Neuronal stem cell (in vitro differentiated cells): ENCODE data around the gene GLUD1.

Experiments
- DNase-seq: peaks from one replicate; pipeline ENCODE4 v3.0.0-alpha.2; 2013; ENCODE audit warnings: low spot score
- H2AFZ ChIP-seq: one replicate; pipeline ENCODE4 v1.6.1; 2013; ENCODE audit warnings: mild to moderate bottlenecking, low read length, inconsistent platforms
- H2AK5ac ChIP-seq: 2 replicates; pipeline ENCODE4 v1.6.1; 2013; ENCODE audit warnings: low read depth, mild to moderate bottlenecking, inconsistent platforms, low read length, moderate library complexity, mixed read lengths
- H2BK120ac ChIP-seq: 2 replicates; pipeline ENCODE4 v1.6.1; 2013; ENCODE audit warnings: low read depth, mild to moderate bottlenecking, inconsistent platforms, low read length, moderate library complexity, mixed read lengths
- H2BK12ac ChIP-seq: one replicate; pipeline ENCODE4 v1.6.1; 2013; ENCODE audit warnings: low read length, inconsistent platforms
- H2BK15ac ChIP-seq: 2 replicates; pipeline ENCODE4 v1.6.1; 2013; ENCODE audit warnings: mild to moderate bottlenecking, low read length, inconsistent platforms, mixed read lengths
- H2BK5ac ChIP-seq: one replicate; pipeline ENCODE4 v1.6.1; 2013; ENCODE audit warnings: inconsistent platforms, mild to moderate bottlenecking, low read length, moderate library complexity
- H3K14ac ChIP-seq: one replicate; pipeline ENCODE4 v1.6.1; 2013; ENCODE audit warnings: low read length, inconsistent platforms
- H3K18ac ChIP-seq: 2 replicates; pipeline ENCODE4 v1.6.1; 2013; ENCODE audit warnings: low read length, inconsistent platforms
- H3K23ac ChIP-seq: 2 replicates; pipeline ENCODE4 v1.6.1; 2013; ENCODE audit warnings: low read depth, mild to moderate bottlenecking, mixed read lengths, low read length, inconsistent platforms; ENCODE audit not compliant: poor library complexity
- H3K27ac ChIP-seq: replicated peaks from 3 replicates; pipeline ENCODE4 v1.5.1; 2013; ENCODE audit warnings: low read length, inconsistent platforms
- H3K27me3 ChIP-seq, 3 experiments: 2 replicates each; pipeline ENCODE4 v1.6.1; 2013; ENCODE audit warnings: low read length in 3 of 3, mild to moderate bottlenecking in 2 of 3, inconsistent platforms in 1 of 3, low read depth in 1 of 3, mixed read lengths in 1 of 3, moderate library complexity in 1 of 3; ENCODE audit not compliant: control insufficient read depth in 3 of 3, insufficient read depth in 3 of 3
- H3K36me3 ChIP-seq, 2 donors: replicated peaks in 1 of 2; 2 replicates each; pipeline ENCODE4 v1.6.1; 2013; ENCODE audit warnings: low read length in 2 of 2; ENCODE audit not compliant: control insufficient read depth in 2 of 2, insufficient read depth in 2 of 2
- H3K4ac ChIP-seq: 2 replicates; pipeline ENCODE4 v1.6.1; 2013; ENCODE audit warnings: inconsistent platforms, mild to moderate bottlenecking, low read length, moderate library complexity
- H3K4me1 ChIP-seq, 2 donors: 1 replicate in 1 of 2; 2 replicates in 1 of 2; pipeline ENCODE4 v1.6.1; 2013; ENCODE audit warnings: low read length in 2 of 2, low read depth in 1 of 2; ENCODE audit not compliant: control insufficient read depth in 2 of 2, insufficient read depth in 1 of 2
- H3K4me2 ChIP-seq: one replicate; pipeline ENCODE4 v1.6.1; 2013; ENCODE audit warnings: mild to moderate bottlenecking, low read length, inconsistent platforms; ENCODE audit not compliant: insufficient read depth, poor library complexity, severe bottlenecking
- H3K4me3 ChIP-seq, 2 donors: 2 replicates each; pipeline ENCODE4 v1.5.1; 2013; ENCODE audit warnings: low read length in 2 of 2, mild to moderate bottlenecking in 2 of 2, inconsistent platforms in 1 of 2, moderate library complexity in 1 of 2
- H3K79me1 ChIP-seq: one replicate; pipeline ENCODE4 v1.6.1; 2013; ENCODE audit warnings: low read depth, mild to moderate bottlenecking, inconsistent platforms, low read length, moderate library complexity
- H3K9ac ChIP-seq: one replicate; pipeline ENCODE4 v1.6.1; 2013; ENCODE audit warnings: mild to moderate bottlenecking, low read depth, low read length, inconsistent platforms; ENCODE audit not compliant: poor library complexity
- H3K9me3 ChIP-seq, 2 donors: replicated peaks in 1 of 2; 2 replicates each; pipeline versions ENCODE3 to v1.6.1; 2013; ENCODE audit warnings: low read length in 2 of 2, mild to moderate bottlenecking in 2 of 2, inconsistent platforms in 1 of 2, low read depth in 1 of 2, mixed read lengths in 1 of 2, moderate library complexity in 1 of 2; ENCODE audit not compliant: control insufficient read depth in 2 of 2, insufficient read depth in 1 of 2
- H4K8ac ChIP-seq: one replicate; pipeline ENCODE4 v1.6.1; 2013; ENCODE audit warnings: low read depth, mild to moderate bottlenecking, inconsistent platforms, low read length, moderate library complexity
- H4K91ac ChIP-seq: one replicate; pipeline ENCODE4 v1.6.1; 2013; ENCODE audit warnings: low read length, low read depth, mild to moderate bottlenecking, inconsistent platforms; ENCODE audit not compliant: poor library complexity
- WGBS, 2 donors: extraction: QIAGEN DNeasy Blood & Tissue Kit; methylation state at CpG; one replicate each; pipeline ENCODE4 v1.1.7; 2013; ENCODE audit warnings: missing lambda C conversion rate in 2 of 2, mixed read lengths in 1 of 2; ENCODE audit not compliant: insufficient read length in 2 of 2, insufficient replicate concordance in 1 of 2; ENCODE audit errors: extremely low coverage in 2 of 2; 5-methylcytosine and 5-hydroxymethylcytosine counted together

Gene GLUD1

GRCh38 chr10:87093632-87094372 is 841 bp downstream of the GLUD1 start:
- WGBS, 2 donors, result no CpG with 5 or more reads among the region's 39 CpGs
- Histone ChIP-seq H2BK15ac (no peak overlapping the region), H3K27me3 (no peaks in the 10 kb centered on the region), H2BK12ac (no peak overlapping the region), H2AK5ac (no peak overlapping the region), H3K23ac (no peak overlapping the region), H3K27ac (peak overlapping the region; percentile 89), H3K36me3 (peaks cover 0 to 43% of the 10 kb centered on the region in 2 donors), H3K9me3 (peaks cover 0 to 8% of the 10 kb centered on the region in 2 donors), H3K4me1 (peaks cover 0 to 20% of the 10 kb centered on the region in 2 donors), H2BK120ac (no peak overlapping the region), H3K9ac (peak overlapping the region; percentile 94), H3K14ac (no peak overlapping the region), H3K4ac (no peak overlapping the region), H3K18ac (peak overlapping the region; percentile 96), H2BK5ac (peak overlapping the region; percentile 90), H4K8ac (no peak overlapping the region), H3K79me1 (no peaks in the 10 kb centered on the region), H4K91ac (no peak overlapping the region), H3K4me3 (peak overlapping the region; percentile 76 to 98), H3K4me2 (peak overlapping the region; percentile 60), H2AFZ (peak overlapping the region; percentile 96)
- no peak for DNase-seq

- Histone ChIP-seq H3K23ac (no peak overlapping the region), H3K36me3 (peaks cover 0 to 44% of the 10 kb centered on the region in 2 donors), H3K79me1 (no peaks in the 10 kb centered on the region), H3K4me2 (peak overlapping the region; percentile 60), H4K91ac (no peak overlapping the region), H2BK12ac (no peak overlapping the region), H3K27ac (no peak overlapping the region), H3K27me3 (no peaks in the 10 kb centered on the region), H4K8ac (no peak overlapping the region), H2AFZ (peak overlapping the region; percentile 43), H2BK15ac (no peak overlapping the region), H2AK5ac (no peak overlapping the region), H3K9me3 (peaks cover 0 to 8% of the 10 kb centered on the region in 2 donors), H2BK5ac (no peak overlapping the region), H3K4me1 (peaks cover 0 to 20% of the 10 kb centered on the region in 2 donors), H3K9ac (no peak overlapping the region), H3K14ac (no peak overlapping the region), H3K4me3 (peak overlapping the region; percentile 76 to 78), H2BK120ac (no peak overlapping the region), H3K4ac (no peak overlapping the region), H3K18ac (no peak overlapping the region)
- WGBS, 2 donors, result no CpG with 5 or more reads among the region's 9 CpGs
- DNase-seq, result no peak
Observed at GRCh38 chr10:87092861-87093631, 1.6 kb downstream of the GLUD1 start.

- no peaks in the 10 kb centered on the region for H3K27me3 ChIP-seq
- H3K4me1 ChIP-seq, result peaks cover 2 to 20% of the 10 kb centered on the region in 2 donors
- H3K36me3 ChIP-seq, result peaks cover 0 to 45% of the 10 kb centered on the region in 2 donors
- H2AK5ac ChIP-seq, result no peak overlapping the region
- H3K18ac ChIP-seq, result no peak overlapping the region
- peak overlapping the region; percentile 58 for H3K4me2 ChIP-seq
- no peak overlapping the region for H3K4ac ChIP-seq
- no peak overlapping the region for H3K23ac ChIP-seq
- no peak overlapping the region for H4K91ac ChIP-seq
- no CpG with 5 or more reads among the region's 7 CpGs for WGBS, 2 donors
- H3K79me1 ChIP-seq, result no peaks in the 10 kb centered on the region
- H2AFZ ChIP-seq, result peak overlapping the region; percentile 43
- no peak overlapping the region for H2BK5ac ChIP-seq
- no peak overlapping the region for H3K14ac ChIP-seq
- H3K4me3 ChIP-seq, result peak overlapping the region; percentile 76 to 78
- H2BK120ac ChIP-seq, result no peak overlapping the region
- no peak overlapping the region for H4K8ac ChIP-seq
- no peak overlapping the region for H3K9ac ChIP-seq
- no peak overlapping the region for H2BK12ac ChIP-seq
- no peak overlapping the region for H3K27ac ChIP-seq
- no peak overlapping the region for H2BK15ac ChIP-seq
- H3K9me3 ChIP-seq, result peaks cover 0 to 8% of the 10 kb centered on the region in 2 donors
- DNase-seq, result no peak
Observed at GRCh38 chr10:87092376-87092860, 2.2 kb downstream of the GLUD1 start.

- Histone ChIP-seq H3K4me1 (peaks cover 2 to 17% of the 10 kb centered on the region in 2 donors), H3K79me1 (no peaks in the 10 kb centered on the region), H2AFZ (no peak overlapping the region), H2AK5ac (no peak overlapping the region), H2BK5ac (no peak overlapping the region), H3K23ac (no peak overlapping the region), H3K4me2 (no peak overlapping the region), H3K9ac (no peak overlapping the region), H2BK120ac (no peak overlapping the region), H3K9me3 (peaks cover 0 to 5% of the 10 kb centered on the region in 2 donors), H3K4ac (no peak overlapping the region), H3K27ac (no peak overlapping the region), H3K18ac (no peak overlapping the region), H3K14ac (no peak overlapping the region), H2BK12ac (no peak overlapping the region), H3K36me3 (peaks cover 0 to 40% of the 10 kb centered on the region in 2 donors), H4K8ac (no peak overlapping the region), H4K91ac (no peak overlapping the region), H2BK15ac (no peak overlapping the region), H3K4me3 (no peak overlapping the region), H3K27me3 (no peaks in the 10 kb centered on the region)
- DNase-seq, result no peak
- WGBS, 2 donors, result no CpG with 5 or more reads among the region's 4 CpGs
Observed at GRCh38 chr10:87090779-87091178, 3.9 kb downstream of the GLUD1 start.
